Smooth muscle cell (in vitro differentiated cells): ENCODE results near the gene GINM1. TPM values are rescaled to one million over a fixed set of nuclear protein-coding genes. Genes with fewer than 3 reads are reported as not detected.

Experiments used
- DNase-seq: peaks from one replicate; lab custom pipeline; 2025; ENCODE audit not compliant: unreplicated experiment; lab: John Stamatoyannopoulos, UW
- H2AFZ ChIP-seq: fragments of 200-600 bp; sonication (generic); 2 replicates; pipeline ENCODE4 v1.6.0; 2016; ENCODE audit warnings: antibody characterized with exemption, low read depth, mild to moderate bottlenecking
- H3F3A ChIP-seq: fragments of 200-600 bp; sonication (generic); 2 replicates; pipeline ENCODE4 v1.6.0; 2017; ENCODE audit warnings: antibody characterized with exemption, low read depth
- H3K27ac ChIP-seq: fragments of 200-600 bp; sonication (generic); 2 replicates; pipeline ENCODE4 v1.5.1; 2016; ENCODE audit warnings: low read depth, mild to moderate bottlenecking
- H3K27me3 ChIP-seq: fragments of 200-600 bp; sonication (generic); 2 replicates; pipeline ENCODE4 v1.6.1; 2016; ENCODE audit warnings: low read depth, mild to moderate bottlenecking
- H3K36me3 ChIP-seq: fragments of 200-600 bp; sonication (generic); 2 replicates; pipeline ENCODE4 v1.5.1; 2016; ENCODE audit warnings: low read depth
- H3K4me1 ChIP-seq: fragments of 200-600 bp; sonication (generic); 2 replicates; pipeline ENCODE4 v1.5.1; 2016; ENCODE audit warnings: low read depth
- H3K4me2 ChIP-seq: fragments of 200-600 bp; sonication (generic); 2 replicates; pipeline ENCODE4 v1.6.0; 2016; ENCODE audit warnings: mild to moderate bottlenecking
- H3K4me3 ChIP-seq: fragments of 200-600 bp; sonication (generic); 2 replicates; pipeline ENCODE4 v1.5.1; 2016; ENCODE audit warnings: mild to moderate bottlenecking
- H3K79me2 ChIP-seq: fragments of 200-600 bp; sonication (generic); 2 replicates; pipeline ENCODE4 v1.6.0; 2016; ENCODE audit warnings: low read depth, mild to moderate bottlenecking
- H3K9ac ChIP-seq: fragments of 200-600 bp; sonication (generic); 2 replicates; pipeline ENCODE4 v1.6.0; 2016; ENCODE audit warnings: low read depth
- H3K9me3 ChIP-seq: fragments of 200-600 bp; sonication (generic); replicated peaks from 2 replicates; pipeline ENCODE4 v1.5.1; 2016; ENCODE audit warnings: low read depth
- H4K20me1 ChIP-seq: fragments of 200-600 bp; sonication (generic); 2 replicates; pipeline ENCODE4 v1.6.0; 2016; ENCODE audit warnings: low read depth
- WGBS: methylation state at CpG from one replicate; pipeline ENCODE4 v1.1.7; 2016; ENCODE audit warnings: low lambda C conversion rate; 5-methylcytosine and 5-hydroxymethylcytosine counted together
- polyA plus RNA-seq: library from polyadenylated mRNA; unstranded; fragments of >200 nt; fragmentation: Nextera tagmentation; extraction: Ambion mirVana; gene quantifications from 2 replicates; pipeline ENCODE4 v1.2.1, GENCODE V29; 2016
- total RNA-seq: library from RNA; depleted of rRNA; stranded (reverse); fragments of >200 nt; gene quantifications from 2 replicates; pipeline ENCODE4 v1.2.3, GENCODE V29; 2014
- TF ChIP-seq, protein P1 (sequence below): fragments of 200-600 bp; sonication (generic); IDR thresholded peaks from 2 replicates; pipeline ENCODE4 v1.5.1; 2017; ENCODE audit warnings: borderline replicate concordance, mild to moderate bottlenecking, antibody characterized with exemption; ENCODE audit not compliant: insufficient read depth, poor library complexity, severe bottlenecking

The GINM1 gene
- total and polyA plus RNA-seq, 2 experiments from 2014 or later: 45.9 to 48.0 TPM

DNA sequence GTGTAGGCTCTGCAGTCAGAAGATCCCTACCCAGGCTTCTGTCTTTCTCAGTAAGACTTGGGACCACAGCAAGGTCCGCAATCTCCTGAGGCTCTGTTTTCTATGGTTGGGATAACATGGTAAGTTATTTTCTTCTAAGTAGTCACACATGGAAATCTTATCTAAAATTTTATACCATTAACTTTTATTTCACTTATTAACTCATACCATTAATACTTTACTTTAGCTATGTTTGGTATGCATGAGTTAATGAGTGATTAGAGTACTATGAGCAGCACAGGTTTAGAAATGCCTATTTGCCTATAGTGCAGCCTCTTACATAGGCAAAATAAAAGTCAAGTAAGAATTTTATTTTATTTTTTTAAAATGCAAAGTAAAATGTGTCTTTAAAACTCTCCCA is 27.2 kb downstream of the GINM1 start:
- Histone ChIP-seq H4K20me1 (no peaks in the 10 kb centered on the region), H3K36me3 (peaks cover 18% of the 10 kb centered on the region)

DNA sequence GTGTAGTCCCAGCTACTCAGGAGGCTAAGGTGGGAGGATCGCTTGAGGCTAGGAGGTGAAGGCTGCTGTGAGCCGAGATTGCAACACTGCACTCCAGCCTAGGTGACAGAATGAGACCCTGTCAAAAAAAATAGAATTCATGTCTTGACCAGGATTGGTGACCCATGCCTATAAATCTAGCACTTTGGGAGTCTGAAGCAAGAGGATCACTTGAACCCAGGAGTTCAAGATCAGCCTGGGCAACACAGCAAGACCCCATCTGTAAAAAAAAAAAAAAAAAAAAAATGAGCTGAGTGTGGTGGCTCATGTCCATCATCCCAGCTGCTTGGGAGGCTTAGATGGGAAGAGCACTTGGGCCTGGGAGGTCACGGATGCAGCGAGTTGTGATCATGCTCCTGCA is 34.3 kb downstream of the GINM1 start:
- no peaks in the 10 kb centered on the region for H3K9me3 ChIP-seq
- 99% methylated on average over 4 of the region's 4 CpGs for WGBS
- peaks cover 6% of the 10 kb centered on the region for H3F3A ChIP-seq
- H3K79me2 ChIP-seq: no peaks in the 10 kb centered on the region
- no peaks in the 10 kb centered on the region for H4K20me1 ChIP-seq
- TF ChIP-seq, protein P1, sequence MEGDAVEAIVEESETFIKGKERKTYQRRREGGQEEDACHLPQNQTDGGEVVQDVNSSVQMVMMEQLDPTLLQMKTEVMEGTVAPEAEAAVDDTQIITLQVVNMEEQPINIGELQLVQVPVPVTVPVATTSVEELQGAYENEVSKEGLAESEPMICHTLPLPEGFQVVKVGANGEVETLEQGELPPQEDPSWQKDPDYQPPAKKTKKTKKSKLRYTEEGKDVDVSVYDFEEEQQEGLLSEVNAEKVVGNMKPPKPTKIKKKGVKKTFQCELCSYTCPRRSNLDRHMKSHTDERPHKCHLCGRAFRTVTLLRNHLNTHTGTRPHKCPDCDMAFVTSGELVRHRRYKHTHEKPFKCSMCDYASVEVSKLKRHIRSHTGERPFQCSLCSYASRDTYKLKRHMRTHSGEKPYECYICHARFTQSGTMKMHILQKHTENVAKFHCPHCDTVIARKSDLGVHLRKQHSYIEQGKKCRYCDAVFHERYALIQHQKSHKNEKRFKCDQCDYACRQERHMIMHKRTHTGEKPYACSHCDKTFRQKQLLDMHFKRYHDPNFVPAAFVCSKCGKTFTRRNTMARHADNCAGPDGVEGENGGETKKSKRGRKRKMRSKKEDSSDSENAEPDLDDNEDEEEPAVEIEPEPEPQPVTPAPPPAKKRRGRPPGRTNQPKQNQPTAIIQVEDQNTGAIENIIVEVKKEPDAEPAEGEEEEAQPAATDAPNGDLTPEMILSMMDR: no peak
- H3K4me1 ChIP-seq: no peaks in the 10 kb centered on the region
- H3K27ac ChIP-seq: no peak overlapping the region
- no peak for DNase-seq
- no peaks in the 10 kb centered on the region for H3K27me3 ChIP-seq
- H3K4me3 ChIP-seq: no peak overlapping the region
- H3K9ac ChIP-seq: no peak overlapping the region
- H2AFZ ChIP-seq: no peak overlapping the region
- no peak overlapping the region for H3K4me2 ChIP-seq
- H3K36me3 ChIP-seq: peaks cover 9% of the 10 kb centered on the region

More for the DNA sequence above, 27.2 kb downstream of the GINM1 start:
- Histone ChIP-seq H3K4me1 (no peaks in the 10 kb centered on the region), H3K4me3 (no peak overlapping the region), H3K79me2 (no peaks in the 10 kb centered on the region), H3K9me3 (no peaks in the 10 kb centered on the region), H3K27me3 (no peaks in the 10 kb centered on the region), H3K9ac (no peak overlapping the region), H3K27ac (no peak overlapping the region), H3K4me2 (no peak overlapping the region), H2AFZ (no peak overlapping the region), H3F3A (peaks cover 6% of the 10 kb centered on the region)
- WGBS: 91% methylated on average over 1 of the region's 1 CpG
- DNase-seq: no peak
- TF ChIP-seq, protein P1: no peak

DNA sequence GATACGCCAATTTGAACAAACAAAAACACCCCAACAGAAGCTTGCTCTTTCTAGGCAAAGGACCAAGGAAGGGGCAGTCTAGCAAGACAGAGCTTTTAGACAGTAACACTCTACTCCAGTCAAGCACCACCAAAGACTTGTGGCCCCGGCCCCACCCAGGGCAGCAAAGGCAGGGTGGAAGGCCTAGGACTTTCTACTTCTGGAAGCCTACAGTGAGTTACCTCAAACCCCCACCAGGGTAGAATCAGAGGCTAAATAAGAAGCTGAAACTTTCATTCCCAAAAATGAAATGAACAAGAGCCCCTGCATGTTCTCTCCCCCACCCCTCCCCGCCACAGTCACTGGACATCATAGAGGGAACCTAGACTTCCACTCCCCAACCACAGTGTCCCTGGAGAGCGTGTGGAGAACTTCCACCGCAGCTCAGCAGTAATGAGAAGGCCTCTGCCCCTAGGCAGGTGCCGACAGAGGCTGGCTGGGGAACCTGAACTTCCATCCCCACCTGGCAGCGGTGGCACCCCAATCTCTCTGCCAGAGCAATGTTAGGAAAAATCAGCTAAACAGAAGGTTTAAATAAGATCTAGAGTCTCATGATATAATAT is 42.3 kb downstream of the GINM1 start:
- Histone ChIP-seq H3K27ac (no peak overlapping the region), H3K36me3 (no peaks in the 10 kb centered on the region), H3K9me3 (no peaks in the 10 kb centered on the region), H3K4me1 (no peaks in the 10 kb centered on the region), H3F3A (no peaks in the 10 kb centered on the region), H3K9ac (no peak overlapping the region), H2AFZ (no peak overlapping the region), H4K20me1 (peaks cover 16% of the 10 kb centered on the region), H3K4me3 (no peak overlapping the region), H3K27me3 (no peaks in the 10 kb centered on the region), H3K4me2 (no peak overlapping the region), H3K79me2 (no peaks in the 10 kb centered on the region)
- TF ChIP-seq, protein P1: no peak
- 94% methylated on average over 7 of the region's 7 CpGs for WGBS
- DNase-seq: no peak

DNA sequence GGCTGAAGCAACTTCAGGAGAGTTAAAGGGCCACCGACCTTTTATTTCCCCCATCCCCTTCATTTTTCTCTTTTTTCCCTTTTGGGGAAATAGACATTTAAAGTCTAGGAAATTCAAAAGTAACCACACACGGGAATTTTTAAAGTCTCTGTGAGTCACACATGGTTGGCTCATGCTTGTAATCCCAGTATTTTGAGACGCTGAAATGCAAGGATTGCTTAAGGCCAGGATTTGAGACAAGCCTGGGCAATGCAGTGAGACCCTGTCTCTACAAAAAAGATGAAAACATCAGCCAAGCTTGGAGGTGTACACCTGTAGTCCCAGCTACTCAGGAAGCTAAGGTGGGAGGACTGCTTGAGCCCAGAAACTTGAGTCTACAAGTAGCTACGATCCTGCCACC is 48.2 kb downstream of the GINM1 start:
- Histone ChIP-seq H3K27ac (peak overlapping the region; percentile 43), H3K9me3 (no peaks in the 10 kb centered on the region), H3F3A (no peaks in the 10 kb centered on the region), H3K27me3 (no peaks in the 10 kb centered on the region), H3K79me2 (no peaks in the 10 kb centered on the region), H4K20me1 (peaks cover 19% of the 10 kb centered on the region), H3K36me3 (no peaks in the 10 kb centered on the region), H3K4me2 (no peak overlapping the region), H2AFZ (no peak overlapping the region), H3K9ac (no peak overlapping the region), H3K4me3 (no peak overlapping the region), H3K4me1 (no peaks in the 10 kb centered on the region)
- no peak for DNase-seq
- TF ChIP-seq, protein P1: no peak
- 47% methylated on average over 4 of the region's 4 CpGs for WGBS
